OCI-LY7 (cell line): ENCODE results near the gene SLC25A25.

Source experiments
- EZH2phosphoT487 ChIP-seq: fragments of 200-600 bp; sonication (generic); IDR thresholded peaks from 2 replicates; pipeline ENCODE4 v1.6.1; 2018; ENCODE audit warnings: low read depth, borderline replicate concordance, mild to moderate bottlenecking, mixed run types, antibody characterized with exemption, low read length, moderate library complexity, mixed read lengths
- TF ChIP-seq, protein P1 (sequence below): fragments of 200-600 bp; sonication (generic); conservative IDR thresholded peaks from 2 replicates; pipeline ENCODE4 v1.5.1; 2014; ENCODE audit warnings: mild to moderate bottlenecking, antibody characterized with exemption, low read length, moderate library complexity, mixed read lengths

DNA sequence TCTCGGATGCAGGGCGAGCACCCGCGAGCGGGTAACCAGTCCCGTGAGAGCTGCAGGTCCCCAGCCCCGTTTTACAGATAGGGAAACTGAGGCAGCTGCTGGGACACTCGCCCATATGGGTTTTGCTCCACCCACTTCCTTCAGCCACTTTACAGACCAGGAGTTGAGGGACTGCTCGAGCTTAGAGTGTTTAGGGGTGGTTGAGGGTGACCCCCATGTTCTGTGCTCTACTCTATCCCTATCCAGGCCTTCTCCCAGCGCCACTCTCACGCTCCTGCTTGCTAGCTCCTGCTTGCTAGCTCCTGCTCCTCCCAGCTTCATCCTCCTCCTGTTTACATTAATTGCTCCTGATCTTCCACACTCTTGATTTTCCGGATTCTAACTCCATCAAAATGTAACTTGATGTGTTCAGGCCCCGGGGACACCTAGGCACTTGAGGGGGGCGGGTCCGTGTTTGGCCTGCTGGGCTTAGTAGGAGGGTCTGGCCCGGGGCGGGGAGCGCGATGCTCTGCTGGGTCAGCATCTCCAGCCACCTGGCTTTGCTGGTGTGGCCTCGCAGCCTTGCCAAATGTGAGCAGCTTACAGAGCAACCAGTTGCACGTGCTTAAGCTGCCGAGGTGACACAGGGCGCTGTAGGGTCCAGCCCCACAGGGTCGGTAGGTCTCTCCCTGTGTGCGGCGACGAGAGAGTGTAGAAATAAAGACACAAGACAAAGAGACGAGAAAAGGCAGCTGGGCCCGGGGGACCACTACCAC lies 61.0 kb downstream of the SLC25A25 start:
- no peak for TF ChIP-seq EZH2phosphoT487
- TF ChIP-seq, protein P1, sequence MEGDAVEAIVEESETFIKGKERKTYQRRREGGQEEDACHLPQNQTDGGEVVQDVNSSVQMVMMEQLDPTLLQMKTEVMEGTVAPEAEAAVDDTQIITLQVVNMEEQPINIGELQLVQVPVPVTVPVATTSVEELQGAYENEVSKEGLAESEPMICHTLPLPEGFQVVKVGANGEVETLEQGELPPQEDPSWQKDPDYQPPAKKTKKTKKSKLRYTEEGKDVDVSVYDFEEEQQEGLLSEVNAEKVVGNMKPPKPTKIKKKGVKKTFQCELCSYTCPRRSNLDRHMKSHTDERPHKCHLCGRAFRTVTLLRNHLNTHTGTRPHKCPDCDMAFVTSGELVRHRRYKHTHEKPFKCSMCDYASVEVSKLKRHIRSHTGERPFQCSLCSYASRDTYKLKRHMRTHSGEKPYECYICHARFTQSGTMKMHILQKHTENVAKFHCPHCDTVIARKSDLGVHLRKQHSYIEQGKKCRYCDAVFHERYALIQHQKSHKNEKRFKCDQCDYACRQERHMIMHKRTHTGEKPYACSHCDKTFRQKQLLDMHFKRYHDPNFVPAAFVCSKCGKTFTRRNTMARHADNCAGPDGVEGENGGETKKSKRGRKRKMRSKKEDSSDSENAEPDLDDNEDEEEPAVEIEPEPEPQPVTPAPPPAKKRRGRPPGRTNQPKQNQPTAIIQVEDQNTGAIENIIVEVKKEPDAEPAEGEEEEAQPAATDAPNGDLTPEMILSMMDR = no peak
